GM18861 (cell line): Measurements from ENCODE around the gene LRRC36.
"Not testable (repeated sequence)": the region's sequence is repeated elsewhere in the genome, so short reads cannot be mapped to it uniquely, and the experiment has no call there.

Source experiments
- ATAC-seq: cut with Tn5 transposase; IDR thresholded peaks from one replicate; pipeline ENCODE4 v1.9.1; 2021; ENCODE audit not compliant: unreplicated experiment

The LRRC36 gene

DNA sequence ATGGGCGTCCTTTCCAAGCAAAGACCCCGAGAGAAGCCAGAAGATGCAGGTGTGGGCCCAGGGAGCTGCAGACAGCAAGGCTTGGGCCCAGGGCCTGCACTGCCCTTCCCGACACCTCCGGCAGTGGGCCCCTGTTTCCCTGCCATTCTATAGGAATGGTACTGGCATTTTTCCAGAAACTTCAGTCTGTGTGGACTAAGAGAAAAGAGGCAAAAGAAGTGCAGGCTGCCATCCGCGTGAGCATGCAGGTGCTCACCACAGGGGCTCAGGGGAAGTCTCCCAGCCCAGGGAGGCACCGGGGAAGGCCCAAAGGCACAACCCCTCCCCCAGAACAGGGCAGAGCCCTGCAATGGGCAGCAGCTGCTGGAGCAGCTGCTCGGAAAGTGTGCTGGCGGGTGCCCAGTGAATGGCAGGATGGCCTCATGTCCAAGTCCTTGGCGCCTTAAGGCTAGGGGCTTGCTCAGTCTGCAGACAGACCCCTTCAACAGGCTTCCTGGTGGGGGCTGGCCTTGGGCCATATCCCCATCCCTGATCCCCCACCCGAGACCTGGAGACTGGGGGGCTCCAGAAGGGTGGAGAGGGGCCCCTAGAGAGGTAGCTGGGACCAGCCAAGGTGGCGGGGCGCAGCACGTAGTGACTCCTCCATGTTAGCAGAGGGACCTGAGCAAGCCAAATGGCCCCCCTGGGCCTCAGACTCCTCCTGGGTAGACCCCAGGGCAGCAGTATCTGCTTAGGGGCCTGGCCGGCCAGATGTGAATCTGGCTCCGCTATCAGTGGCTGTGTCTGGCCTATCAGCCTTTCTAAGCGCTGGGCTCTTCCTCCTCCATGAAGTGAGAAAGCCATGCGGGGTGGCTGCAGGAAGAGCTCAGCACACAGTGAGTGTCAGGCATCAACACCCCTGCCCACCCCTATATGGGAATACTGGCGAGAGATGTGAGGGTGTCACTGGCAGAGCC, 73.4 kb downstream of the LRRC36 start:
- ATAC-seq: no peak

DNA sequence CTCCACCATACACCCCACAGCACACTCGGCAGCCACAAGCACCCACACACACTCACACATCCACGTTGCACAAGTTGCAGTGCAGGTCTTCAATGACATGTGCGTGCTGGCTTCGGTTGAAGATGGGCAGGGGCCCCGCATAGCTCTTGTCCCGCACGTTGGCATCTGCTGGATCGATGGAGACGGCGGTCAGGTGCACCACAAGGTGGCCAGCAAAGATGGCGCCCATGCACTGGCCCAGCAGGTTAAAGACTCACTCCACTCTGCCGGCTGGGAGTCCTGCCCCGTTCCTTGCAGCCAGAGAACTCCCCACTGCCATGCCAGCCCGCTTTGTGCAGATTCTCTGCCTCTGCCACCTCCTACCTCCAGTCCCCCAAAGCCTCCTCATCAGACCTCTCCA, 74.3 kb downstream of the LRRC36 start:
- ATAC-seq: no peak

DNA sequence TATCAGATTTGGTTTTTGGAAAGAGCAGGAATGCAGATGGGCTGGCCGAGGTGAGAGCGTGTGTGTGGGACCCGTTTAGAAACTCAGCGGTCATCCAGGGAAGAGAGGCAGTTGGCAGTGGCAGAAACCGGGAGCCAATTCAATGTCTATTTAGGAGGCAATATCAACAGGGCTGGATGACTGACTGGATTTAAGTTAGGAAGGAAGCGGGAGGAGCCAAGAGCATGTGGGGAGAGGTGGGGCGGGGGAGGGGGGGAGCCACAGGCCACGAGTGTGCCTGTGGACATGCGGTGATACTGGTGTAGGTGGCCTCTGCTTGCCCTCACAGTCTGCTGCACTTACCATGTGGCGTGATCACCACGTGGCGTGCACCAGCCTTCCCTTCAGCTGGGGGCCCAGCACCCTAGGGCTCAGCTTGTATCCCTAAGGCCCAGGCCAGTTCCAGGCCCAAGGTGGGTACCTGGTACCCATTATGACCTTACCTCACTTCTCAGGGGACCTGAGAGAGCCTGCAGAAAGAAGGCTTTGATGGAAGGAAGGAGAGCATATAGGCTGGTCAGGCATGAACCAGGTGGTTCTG, 77.5 kb downstream of the LRRC36 start:
- ATAC-seq: no peak

DNA sequence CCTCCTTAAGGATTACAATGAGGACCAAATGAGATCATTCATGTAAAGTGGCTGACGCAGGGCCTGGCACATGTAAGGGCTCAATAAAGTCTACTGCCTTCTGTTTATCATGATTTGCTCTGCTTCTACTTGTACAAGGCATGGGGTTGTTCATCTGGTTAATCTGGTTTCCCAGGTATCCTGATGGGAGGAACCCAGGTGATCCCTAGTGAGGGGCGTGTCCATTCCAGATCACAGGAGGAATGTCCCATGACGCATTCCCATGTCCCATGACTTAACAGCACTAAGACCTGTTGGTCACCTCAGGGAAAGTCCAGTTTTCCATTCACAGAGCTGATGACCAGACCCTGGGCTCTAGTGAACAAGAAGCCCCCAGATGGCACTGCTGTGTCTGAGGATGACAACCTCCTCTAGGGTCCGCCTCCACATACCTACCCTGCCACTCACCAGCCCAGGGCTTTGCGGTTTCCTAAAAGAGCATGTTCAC, 78.2 kb downstream of the LRRC36 start:
- no peak for ATAC-seq

DNA sequence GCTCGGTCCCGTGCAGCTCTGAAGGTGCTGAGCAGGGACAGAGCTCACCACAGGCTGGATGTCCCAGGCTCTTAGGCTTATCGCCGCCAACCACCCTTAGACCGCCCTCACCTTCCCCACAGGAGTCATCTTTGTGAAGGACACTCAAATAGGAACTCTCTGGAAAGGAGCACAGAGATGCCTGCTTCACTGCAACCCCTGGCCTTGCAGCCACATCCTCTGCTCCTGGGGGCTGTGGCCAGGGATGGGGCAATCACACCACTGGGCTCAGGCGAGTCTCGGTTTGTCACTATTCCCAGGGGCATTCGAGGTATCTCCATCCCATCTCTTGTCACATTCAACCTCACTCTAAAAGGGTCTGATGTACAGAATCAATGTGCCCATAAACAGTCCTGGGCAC, 78.7 kb downstream of the LRRC36 start:
- ATAC-seq: no peak

DNA sequence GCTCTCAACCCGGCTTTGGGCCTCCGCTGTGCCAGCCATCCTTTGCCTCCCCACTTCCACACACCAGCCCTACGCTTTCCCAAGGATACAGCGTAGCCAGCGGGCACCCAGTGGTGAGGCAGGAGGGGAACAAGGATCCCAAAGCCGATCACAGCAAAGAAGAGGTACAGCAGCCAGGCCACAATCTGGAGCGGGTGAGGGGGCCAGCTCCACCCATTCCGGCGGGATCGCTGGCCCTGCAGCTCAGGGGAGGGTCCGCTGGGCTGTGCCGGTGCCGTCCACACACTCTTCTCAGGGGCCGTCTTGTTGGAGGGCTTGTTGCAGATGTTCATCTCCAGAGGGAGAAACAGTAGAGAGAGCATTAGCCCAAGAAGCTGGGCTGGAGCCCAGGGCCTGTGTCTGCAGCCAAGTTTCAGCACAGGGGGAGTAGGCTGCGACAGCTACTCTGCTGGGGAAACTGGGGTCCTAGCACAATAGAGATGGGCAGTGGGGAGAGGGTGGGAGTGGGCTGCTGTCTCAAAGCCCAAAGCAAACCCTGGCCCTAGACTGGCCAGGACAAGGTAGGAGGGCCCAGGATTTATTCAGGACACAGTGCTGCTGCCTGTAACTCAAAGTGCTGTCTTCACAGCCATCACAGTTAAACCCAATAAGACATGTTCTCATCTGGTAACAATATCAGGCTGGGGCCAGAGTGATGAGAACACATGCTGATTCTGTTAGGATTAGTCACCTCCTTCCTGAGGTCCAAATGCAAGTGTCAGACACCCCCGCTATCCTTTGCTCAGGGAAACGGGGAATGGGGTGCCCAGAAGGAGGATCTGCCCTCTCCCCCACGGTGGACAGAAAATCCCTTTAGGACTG, 79.7 kb downstream of the LRRC36 start:
- ATAC-seq: no peak

DNA sequence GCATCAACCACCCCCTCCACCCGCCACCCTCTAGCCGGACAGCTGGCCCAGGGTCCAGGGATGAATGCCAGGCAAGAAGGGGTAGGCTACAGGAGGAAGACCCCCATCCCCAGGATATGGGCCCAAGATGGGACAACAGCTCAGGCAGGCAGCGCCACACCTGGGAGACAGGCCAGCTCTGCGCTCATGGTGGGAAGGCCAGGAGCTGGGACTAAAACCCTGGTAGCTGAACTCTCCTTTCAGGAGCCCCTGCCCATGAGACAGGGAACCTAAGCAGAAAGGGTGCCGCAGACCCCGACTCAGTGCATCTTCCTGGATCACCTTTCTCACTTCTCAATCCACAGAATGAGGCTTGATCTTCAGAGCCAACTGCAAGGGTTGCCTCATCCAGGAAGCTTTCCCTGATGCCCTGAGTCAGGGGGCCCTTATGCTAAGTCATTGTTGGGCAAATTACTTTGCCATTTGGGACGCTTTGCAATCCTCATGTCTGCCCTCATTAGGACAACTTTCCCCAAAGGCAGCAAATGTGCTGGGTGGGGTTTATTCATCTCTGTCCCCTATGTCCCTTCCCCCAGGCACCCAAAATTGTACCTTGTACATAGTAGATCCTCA, 80.7 kb downstream of the LRRC36 start:
- no peak for ATAC-seq

DNA sequence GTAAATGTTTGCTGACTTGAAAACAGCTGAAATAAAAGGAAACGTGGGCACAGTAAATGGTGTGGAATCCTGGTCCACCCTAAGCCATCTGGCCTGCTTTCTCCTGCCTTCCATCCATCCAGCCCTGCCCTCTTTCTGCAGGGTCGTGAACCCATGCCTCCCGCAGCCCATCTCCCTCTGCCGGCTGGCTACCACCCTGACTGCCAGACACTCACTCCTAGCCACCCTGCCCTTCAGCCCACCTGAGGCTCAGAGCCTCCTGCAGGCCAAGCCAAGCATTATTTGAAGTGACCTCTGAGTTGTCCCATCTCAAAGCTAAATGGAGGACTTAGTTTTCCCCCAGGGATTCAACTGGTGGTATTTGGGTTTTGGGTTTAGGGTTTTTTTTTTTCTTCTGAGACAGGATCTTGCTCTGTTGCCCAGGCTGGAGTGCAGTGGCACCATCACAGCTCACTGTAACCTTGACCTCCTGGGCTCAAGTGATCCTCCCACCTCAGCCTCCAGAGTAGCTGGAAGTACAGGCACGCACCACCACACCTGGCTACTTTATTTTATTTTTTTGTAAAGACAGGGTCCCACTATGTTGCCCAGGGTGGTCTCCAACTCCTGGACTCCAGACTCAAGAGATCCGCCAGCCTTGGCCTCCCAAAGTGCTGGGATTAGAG, 81.3 kb downstream of the LRRC36 start:
- no peak for ATAC-seq

DNA sequence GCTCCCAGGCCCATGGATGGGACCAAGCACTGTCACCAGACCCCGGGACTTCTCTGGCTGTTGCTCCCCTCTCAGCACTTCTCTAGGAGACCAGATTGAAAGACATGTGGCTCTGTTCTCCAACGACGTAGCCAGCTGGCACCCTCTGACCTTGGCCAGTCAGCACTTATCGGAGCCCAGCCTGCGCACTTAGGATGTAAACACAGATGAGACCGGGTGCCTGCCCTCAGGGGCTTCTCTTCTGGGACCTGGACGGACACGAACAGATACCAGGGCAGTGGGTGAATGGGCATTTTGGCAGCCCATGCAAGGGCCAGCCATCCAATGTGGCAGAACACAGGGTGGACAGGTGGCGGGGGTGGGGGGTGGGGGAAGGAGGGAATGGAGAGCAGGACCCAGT, 83.0 kb downstream of the LRRC36 start:
- no peak for ATAC-seq

DNA sequence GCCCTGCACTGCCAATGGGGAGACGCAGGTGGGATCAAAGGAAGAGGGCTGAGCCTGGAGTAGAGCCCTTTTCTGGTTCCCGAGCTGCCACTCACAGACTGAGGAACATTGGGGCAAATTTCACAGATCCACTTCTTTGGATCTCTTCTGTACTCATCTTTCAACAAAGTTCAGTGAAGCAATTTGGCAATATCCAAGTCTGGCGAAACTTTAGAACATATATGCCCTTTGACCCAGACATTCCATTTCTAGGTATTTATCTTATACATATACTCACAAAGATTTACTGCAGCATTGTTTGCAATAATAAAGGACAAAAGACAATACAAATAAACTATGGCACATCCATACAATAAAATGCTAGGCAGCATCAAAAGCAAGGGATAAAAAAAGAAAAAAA, 84.7 kb downstream of the LRRC36 start:
- ATAC-seq: no peak

DNA sequence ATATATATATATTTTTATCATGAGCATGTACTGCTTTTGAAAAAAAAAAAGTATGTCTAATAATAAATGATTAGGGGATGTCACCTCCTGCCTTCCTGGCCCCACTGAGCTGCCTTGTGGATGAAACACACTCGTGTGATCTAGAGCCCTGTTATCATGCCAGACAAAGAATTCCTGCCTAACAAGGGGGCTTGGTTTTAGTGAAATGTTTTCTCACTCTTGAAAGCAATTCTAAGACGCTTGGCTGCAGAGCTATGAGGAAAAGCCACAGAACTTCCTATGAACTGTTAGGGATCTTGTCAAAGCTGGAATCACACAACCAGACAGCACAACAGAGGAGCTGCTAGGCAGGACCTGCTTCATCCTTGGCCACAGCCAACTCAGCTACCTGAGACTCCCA, 85.7 kb downstream of the LRRC36 start:
- ATAC-seq: no peak

DNA sequence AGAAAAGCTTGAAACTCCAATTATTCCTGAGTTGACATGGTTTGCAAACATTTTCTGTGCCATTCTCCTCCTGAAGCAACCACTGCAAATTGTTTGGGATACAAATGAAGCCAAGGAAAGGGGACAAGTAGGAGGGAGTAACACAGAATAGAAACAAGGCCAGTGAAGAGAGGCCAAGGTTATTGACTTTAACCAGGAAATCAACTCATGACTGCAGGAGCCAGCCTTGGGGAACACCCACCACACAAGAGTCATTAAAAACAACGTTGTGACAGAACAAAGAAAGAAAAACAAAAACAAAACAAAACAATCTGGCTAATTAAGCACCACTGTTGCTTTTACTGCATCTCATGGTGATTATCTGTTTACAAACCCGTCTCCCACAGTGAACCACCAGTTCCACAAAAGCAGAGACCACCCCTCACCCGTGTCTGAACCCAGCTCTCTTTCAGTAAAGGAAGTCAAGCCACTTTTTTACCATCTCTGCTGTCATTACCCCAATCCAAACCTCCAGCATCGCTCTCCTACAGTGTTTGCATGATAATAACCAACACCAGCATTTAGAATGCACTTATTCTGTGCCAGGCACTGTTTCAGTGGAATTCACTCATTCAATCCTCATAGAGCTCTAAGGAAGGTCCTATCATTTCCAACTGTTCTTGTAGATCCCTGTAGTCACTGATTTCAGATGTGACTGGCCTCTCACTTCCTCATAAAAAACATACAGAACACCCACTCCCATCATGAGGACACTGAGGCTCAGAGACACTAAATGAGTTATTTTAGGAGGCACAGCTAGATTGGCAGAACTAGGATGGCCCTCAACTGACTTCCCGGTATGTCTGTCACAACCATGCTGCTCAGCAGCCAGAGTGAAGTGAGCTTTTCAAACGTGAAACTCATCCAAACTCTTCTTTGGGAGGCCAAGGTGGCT, 87.6 kb downstream of the LRRC36 start:
- no peak for ATAC-seq

DNA sequence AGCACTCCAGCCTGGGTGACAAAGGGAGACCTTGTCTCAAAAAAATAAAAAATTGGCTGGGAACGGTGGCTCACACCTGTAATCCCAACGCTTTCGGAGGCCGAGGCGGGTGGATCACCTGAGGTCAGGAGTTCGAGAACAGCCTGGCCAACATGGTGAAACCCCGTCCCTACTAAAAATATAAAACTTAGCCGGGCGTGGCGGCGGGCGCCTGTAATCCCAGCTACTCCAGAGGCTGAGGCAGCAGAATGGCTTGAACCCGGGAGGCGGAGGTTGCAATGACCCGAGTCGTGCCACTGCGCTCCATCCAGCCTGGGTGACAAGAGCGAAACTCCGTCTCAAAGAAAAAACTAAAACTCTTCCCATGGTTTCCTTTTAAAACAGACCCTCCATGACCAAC, 88.8 kb downstream of the LRRC36 start:
- ATAC-seq: not testable (repeated sequence)

DNA sequence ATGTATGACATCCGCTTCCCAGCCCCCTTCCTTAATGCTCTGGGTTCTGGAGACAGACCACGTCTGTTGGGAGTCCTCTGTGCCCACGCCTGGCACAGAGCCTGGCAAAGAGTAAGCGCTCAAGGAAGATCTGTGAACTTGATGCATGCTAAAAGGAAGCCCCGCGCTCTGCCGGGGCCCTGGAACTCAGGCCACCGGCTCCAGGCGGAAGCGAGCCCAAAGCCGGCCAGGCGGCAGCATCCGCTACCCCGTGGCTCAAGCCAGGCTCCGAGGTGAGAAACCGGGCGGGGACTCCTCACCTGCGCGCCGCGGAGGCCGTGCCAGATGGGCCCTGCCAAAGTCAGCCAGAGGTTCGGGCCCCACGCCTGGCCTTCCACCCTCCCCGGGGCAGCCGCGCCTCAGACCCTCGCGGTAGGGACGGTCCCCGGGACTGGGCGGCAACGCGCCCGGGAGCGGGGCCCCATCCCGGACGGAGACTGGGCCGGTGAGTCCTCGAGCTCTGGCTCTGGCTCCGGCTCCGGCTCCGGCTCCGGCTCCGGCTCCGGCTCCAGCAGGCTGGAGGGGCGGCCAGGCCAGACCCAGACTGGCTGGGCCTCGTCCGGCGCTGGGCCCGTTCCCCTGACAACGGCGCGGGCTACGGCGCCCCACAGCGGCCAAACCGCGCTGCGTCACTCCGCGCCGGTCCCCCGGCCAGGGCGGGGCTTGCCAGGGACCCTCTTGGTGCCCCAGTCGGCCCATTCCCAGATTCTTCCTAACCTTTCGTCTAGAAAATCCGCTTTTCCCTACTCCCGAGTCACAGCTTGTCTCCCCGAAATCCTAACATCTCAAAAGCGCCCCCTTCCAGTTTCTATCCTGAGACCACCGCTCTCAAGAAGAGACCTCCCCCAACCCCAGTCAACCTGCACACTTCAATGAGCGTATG, 89.5 kb downstream of the LRRC36 start, which contains the start of gene ZDHHC1:
Gene ZDHHC1, minus strand, starts transcription at position 606 of the 922 bp plus-strand sequence. CDS start 8,702 bp downstream, outside the sequence.
- ATAC-seq: no peak

DNA sequence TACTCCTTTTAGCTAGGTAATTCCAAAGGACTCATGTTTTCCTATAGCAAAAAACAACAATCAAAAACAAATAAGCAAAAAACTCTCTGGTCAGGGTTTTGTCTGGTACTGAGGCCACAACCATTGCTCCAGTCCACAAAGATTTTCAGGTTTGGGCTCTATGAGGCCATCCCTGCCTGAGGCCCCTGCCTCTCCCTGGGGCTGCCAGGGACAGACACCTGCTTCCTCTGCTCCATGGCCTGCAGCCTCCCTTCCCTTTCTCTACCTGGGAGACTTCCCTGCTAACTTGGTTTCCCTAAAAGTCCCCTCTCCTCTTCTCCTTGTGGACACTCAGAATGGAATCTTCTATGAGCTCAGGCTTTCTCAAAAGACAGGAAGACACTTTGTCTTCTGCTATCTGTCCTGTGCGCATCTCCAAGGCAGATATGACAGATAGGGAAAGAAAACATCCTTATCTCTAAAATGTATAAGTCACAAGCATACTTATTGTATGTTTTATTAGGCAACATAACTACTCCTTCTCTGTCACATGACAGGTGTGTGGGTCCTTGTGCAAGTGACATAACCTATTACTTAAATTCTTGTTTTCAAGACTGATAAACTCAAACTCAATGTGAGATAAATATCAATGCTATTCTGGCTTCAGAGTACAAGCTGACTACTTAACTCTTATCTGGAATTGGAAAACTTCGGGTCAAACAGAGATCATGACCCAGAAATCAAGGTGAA, 90.9 kb downstream of the LRRC36 start:
- ATAC-seq: no peak

DNA sequence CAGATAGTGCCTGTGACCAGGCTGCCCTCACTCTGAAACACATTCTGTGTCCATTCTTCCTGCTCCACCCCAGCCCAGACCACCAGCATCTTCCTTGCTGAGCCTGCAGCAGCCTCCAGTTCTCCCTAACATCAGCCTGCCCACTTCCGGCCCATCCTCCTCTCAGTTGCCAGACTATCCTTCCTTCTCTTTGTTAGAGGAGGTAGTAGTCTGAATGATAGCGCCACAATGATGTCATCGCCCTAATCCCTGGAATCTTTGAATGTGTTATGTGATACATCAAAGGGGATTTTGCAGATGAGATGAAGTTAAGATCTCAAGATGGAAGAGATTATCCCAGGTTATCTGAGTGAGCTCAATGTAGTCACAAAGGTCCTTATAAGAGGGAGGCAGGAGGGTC, 92.9 kb downstream of the LRRC36 start:
- no peak for ATAC-seq

DNA sequence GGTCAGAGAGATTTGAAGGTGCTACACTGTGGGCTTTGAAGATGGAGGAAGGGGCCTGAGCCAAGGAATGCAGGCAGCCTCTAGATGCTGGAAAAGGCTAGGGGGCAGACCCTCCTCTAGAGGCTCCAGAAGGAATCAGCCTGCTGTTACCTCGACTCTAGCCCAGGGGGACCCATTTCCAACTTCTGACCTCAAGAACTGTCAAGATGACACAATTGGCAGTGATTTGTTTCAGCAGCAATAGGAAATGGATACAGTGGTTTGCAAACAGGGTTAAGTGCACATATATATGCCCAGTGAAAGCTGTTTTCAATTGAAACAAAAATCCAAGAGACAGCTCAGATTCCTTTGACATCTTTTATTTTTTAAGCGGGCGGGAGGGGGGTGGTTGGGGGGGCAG, 93.3 kb downstream of the LRRC36 start:
- no peak for ATAC-seq

DNA sequence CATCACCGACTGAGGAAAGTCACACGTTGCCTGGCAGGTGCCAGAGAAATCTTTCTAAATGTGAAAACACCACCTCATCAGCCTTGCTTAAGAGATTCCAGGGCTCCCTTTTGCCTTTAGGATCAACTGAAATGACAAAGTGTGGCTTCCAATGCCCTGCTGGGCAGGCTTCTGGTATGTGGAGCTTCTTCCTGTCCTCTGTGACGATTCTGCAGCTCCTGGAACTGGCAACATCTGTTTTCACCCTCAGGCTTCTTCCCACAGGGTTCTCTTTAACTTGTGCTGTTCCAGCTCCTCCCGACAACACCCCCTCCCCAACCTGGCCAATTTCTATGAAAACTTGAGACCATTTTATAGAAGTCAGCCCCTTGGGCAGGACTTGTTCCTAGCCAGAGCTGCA, 94.4 kb downstream of the LRRC36 start:
- no peak for ATAC-seq
